Inferior parietal cortex (tissue), 1 donor: Measurements from ENCODE around the gene SEMA5A.
A peak's percentile ranks its signal among the peaks of the same experiment; 100 is the strongest.

Experiments used
- DNase-seq: peaks from one replicate; pipeline ENCODE4 v3.0.0-alpha.2; 2016; ENCODE audit errors: extremely low spot score

Gene SEMA5A

DNA sequence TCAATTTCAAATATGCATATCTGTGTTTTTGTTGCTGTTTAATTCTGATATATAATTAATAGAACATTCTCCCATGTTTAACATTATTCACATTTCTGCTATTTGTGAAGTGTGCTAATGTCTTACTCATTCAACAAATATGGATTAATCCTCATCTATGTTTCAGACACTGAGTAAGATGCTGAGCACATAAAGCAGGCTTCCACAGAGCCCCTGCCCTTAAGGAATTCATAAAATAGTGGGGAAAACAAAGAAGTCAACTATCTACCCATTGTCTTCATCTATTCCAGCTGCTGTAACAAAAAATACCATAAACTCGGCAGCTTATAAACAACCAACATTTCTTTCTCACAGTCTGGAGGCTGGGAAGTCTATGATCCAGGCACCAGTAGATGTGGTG lies 333.3 kb downstream of the SEMA5A start:
- no peak for DNase-seq

GRCh38 chr5:9209846-9210492 lies 335.9 kb downstream of the SEMA5A start:
- DNase-seq: no peak

- peak; percentile 73 for DNase-seq
Measured at GRCh38 chr5:9207817-9208418, 338.0 kb downstream of the SEMA5A start.

GRCh38 chr5:9202636-9203035 lies 343.2 kb downstream of the SEMA5A start:
- no peak for DNase-seq

- DNase-seq: no peak
Measured at GRCh38 chr5:9201761-9202160, 344.1 kb downstream of the SEMA5A start.

DNA sequence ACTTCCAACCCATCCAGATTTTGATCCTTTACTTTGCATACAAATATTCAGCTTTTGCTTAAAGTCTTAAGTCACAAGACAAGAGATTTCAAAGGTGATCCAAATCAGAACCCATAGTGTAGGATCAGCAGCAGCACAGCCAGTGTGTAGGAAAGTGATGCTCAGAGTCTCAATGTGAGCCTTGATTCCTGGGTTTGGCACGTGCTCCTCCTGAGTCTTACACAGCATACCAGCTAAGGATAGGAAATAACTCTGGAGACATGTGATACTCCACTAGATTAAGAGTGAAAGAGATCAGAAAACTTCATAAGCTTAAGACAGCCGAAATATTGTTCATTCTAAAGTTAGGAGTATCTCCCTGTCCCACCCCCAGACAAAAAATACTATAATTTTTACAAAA lies 344.9 kb downstream of the SEMA5A start:
- no peak for DNase-seq

DNA sequence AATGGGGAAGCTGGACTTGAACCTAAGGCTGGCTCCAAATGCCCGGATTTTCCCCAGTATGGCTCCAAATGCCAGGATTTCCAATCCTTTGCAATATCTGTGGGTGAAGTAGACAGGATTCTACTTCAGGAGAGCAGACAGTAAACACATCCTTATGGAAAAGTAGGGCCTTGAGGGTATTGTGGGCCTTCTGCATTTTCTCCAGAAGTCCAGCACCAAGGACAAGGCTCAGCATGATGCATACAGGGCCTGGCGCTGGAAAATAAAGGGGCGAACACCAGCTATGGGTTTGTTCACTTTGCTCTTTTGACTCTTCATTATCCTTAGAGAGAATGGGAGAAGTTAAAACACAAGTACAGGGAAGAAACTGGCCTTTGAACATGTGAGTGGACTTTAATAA lies 347.5 kb downstream of the SEMA5A start:
- DNase-seq: no peak

- no peak for DNase-seq
Measured at GRCh38 chr5:9197881-9198260, 348.0 kb downstream of the SEMA5A start.

DNA sequence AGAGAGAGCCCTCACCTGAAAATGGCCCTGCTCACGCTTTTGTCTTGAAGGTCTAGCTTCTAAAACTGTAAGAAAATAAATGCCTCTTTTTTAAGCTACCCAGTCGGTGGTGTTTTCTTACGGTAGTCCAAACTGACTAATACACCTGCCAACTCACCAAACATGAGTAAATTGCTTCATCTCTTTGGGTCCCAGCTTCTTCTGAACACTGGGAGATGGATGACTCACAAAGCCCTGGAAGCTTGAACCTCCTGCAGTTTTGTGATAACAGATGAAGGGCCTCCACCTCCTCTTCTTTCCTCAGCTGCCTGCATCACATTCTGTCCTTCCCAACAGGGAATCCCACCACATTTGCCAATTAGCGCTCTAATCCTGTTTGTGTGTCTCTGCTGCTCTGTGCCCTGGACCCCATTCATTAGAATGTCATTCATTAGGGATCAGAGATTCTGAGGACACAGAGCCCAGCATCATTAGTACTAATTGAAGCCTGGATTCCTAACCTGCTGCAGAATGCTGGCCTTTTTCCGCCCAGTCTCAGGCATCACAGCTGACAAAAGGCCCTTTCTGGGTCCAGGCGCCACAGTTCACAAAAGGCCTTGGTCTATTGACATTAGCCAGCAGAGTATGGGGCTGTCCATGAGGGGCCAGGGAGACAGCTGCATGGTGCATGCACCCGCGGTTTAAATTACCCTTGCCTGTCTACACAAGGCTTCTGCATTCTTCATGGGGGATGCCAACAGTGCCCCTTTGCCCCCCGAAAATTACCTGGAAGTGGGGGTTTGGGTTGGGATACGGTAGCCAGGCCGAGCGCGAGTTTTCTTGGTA lies 349.3 kb downstream of the SEMA5A start:
- DNase-seq: no peak

- no peak for DNase-seq
Measured at GRCh38 chr5:9194509-9194908, 351.4 kb downstream of the SEMA5A start.

- DNase-seq: peak; percentile 31
Measured at GRCh38 chr5:9192266-9192665, 353.6 kb downstream of the SEMA5A start.

DNA sequence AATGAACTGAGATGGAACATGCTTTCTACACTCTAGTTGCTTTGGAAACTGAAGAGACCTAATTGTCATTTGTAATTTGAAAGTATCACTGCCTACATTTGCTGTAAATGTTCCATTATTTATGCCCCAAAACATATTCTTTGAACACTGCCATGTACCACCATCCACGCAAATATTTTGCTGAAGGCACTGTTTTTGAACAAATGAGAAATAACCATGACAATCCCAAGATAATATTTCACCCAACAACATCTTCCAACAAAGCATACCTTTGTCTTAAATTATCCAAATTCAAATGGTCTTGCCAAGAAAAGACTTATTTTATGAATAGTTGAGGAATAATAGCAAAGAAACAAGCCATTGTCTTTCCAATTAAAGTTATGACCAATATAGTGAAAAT lies 356.2 kb downstream of the SEMA5A start:
- no peak for DNase-seq

- no peak for DNase-seq
Measured at GRCh38 chr5:9188956-9189355, 356.9 kb downstream of the SEMA5A start.

GRCh38 chr5:9188131-9188530 lies 357.7 kb downstream of the SEMA5A start:
- DNase-seq: no peak

DNA sequence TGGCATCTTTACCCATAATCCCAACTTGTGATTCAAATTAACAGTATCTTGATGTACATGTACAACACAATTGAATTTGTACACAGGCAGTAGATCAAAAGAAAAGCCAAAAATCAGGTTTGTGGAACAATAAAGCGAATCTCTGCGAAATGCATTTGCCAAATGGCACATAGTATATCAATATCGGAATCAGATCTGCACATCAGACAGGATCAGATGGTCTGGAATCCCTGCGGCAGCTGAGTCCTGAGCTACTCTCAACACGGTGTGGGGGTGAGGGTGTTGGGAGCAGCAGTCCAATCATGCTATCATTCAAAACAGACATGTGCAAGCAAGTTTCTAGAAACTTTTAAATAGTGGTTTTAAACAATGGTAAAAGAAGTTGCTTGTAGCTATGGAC lies 358.3 kb downstream of the SEMA5A start:
- no peak for DNase-seq

GRCh38 chr5:9186069-9186468 lies 359.8 kb downstream of the SEMA5A start:
- DNase-seq: no peak

- DNase-seq: no peak
Measured at GRCh38 chr5:9183992-9184391, 361.9 kb downstream of the SEMA5A start.

GRCh38 chr5:9182899-9183695 lies 362.8 kb downstream of the SEMA5A start:
- no peak for DNase-seq

DNA sequence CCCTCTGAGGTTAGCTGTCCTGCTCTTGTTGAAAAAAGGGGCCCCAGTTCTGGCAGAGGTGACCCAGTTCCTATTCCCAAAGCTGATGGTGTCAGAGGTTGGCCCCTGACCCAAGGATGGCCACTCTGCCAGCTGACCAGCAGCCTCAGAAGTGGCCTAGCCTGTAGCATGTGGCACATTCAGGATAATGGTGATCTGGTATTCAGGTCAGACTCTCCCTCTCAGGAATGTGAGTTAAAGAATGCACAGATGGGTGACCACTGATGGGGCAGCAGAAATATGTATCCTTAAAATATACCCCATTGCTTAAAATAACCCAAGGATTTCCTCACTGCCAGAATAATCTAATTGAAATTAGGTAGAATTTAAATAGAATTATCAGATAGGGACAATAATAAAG lies 369.2 kb downstream of the SEMA5A start:
- no peak for DNase-seq

GRCh38 chr5:9174446-9174845 lies 371.4 kb downstream of the SEMA5A start:
- no peak for DNase-seq

DNA sequence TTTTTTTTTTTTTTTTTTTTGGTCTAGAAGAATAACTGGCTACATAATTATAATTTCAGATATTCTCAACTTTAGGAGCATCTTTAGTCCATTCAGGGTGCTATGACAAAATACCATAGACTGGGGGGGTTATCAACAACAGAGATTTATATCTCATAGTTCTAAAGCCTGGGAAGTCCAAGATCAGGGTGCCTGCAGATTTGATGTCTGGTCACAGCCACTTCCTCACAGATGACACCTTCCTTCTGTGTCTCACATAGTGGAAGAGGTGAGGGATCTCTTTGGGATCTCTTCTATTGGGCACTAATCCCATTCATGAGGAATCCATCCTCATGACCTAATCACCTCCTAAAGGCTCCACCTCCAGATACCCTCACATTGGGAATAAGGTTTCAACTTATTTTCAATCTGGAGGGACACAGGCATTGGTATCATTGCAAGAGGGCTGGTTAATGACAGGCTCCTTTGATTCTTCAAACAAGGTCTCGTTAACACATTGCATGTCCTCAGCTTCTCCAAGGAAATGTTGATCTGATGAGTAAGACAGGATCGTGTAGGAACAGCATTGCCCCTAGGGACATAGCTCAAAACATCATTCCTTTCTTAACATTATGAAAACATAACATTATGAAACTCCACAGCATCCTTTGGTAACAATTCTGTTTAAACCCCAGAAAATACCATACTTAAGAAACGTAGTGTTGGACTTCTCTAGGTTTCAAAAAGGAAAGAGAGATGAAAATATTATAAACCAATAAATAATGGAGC lies 372.4 kb downstream of the SEMA5A start:
- DNase-seq: no peak
